CD4-positive, alpha-beta T cell treated with Interleukin-2 at 100 ng/mL for 4 hours (primary cell): ENCODE data around the gene GOT1.

Experiments
- DNase-seq: peaks from one replicate; pipeline ENCODE4 v3.0.0-alpha.2; 2020; ENCODE audit warnings: low spot score

Gene GOT1

DNA sequence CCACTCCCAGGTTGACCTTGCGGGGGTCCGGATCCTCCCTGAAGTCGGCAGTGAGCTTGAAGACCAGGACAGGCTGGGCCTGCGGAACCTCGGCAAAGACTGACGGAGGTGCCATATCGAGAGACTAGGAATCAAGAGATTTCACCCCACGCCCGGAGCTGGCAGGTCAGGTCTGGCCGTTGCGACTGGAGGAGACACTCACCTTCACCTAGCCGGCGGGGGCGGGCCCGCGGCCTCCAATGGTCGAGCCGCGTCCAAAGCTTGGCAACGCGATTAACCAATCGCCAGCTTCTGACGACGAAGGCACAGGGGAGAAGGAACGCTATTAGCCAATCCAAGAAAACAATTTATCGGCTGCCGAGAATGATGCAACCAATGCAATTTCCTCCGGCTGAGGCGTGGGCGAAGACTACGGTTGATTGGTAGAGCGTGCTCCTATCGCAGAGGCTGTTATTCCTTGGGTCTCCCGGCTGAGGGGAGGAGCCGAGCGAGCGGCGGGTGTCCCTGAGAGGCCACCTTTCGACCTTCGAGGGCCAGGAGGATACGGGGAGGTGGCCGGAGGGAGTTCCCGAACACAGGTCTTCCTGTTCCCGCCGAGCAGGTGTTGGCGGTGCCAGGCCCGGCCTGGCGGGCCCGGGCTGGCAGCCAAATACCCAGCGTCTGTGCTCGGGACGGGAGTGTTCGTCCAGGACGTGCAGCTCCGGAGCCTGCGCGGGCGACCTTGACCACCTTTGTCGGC, at the start of gene GOT1:
Gene GOT1 (minus strand): TSS at position 174 of the 739 bp plus-strand sequence. CDS start 59 bp downstream, at position 115.
- DNase-seq: peak; percentile 96

DNA sequence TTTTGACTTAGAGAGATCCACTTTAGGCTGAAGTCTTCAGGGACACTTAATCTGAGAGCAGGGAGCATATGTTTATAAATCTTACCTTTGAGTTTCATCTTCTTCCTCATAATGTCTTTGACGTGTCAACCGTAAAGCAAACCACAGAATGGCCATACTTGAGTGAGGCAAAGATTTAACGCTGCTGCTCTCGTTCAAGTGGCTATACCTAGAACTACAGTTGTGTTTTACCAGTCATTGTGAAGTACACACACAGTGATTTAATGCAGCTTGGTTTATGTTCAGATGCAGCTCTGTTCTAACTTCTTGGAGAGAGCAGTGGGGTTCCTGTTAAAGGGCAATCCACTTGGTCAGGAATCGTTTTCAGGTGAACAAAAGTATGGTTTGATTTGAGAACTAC, 39.9 kb upstream of the GOT1 start:
- DNase-seq: no peak

DNA sequence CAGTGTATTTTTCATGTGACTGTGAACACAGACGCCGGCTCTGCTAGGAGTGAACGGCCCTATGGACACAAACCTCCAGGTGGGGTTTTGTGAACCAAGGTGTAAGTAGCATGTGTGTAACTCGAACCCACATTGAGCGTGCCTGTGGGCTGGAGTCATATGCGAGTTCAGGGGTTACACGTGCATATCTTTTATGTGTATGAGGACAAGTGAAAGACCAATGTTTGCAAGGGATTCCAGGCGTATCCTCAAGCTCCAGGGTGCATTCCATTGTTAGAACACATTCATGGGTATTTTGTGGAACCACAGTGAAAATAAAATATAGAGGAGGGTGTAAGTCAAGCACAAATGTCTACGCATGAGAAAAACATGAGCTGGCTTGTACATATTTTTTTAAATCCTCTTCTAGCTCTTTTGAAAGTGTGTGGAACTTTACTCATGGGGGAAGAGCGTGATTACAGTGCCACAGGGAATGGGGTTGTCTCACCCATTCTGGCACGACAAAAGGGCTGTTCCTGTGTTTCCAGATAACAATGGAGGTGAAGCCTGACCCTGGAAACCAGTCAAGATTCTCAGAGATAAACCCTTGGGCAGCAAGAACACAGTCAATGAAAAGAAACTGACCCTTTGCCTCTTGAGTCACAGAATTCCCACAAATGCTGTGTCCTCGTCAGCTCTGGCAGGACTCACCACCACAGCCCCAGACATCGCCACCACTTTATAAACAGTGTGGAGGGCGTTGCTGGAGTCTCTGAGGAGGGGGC, 37.0 kb upstream of the GOT1 start:
- no peak for DNase-seq

DNA sequence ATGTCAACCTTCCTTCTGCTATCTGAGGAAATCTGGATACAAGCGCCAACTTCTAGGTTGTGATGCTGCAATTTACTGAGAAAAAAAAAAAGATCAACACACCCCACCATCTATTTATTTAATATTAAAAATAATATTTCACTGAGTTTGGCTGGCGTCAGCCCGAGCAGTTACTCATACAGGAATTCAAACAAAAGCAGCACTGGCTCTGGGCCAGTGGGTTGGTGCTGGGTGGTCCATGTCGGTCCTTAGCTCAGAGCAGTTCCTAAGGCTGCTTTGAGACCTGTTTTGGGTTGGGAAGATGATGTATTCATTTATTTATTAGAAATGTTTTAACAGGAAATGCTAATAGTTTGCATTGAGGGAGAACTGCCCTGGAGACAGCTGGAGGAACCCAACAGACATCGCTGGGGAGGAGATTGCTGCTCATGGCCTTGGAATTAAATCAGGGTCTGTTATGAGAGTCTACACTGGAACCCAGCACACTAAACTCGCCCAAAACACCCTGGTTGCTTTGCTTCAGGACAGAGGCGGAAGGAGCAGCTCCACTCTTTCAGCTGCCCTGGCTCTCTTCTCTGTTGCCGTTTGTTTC, 36.3 kb upstream of the GOT1 start:
- no peak for DNase-seq

DNA sequence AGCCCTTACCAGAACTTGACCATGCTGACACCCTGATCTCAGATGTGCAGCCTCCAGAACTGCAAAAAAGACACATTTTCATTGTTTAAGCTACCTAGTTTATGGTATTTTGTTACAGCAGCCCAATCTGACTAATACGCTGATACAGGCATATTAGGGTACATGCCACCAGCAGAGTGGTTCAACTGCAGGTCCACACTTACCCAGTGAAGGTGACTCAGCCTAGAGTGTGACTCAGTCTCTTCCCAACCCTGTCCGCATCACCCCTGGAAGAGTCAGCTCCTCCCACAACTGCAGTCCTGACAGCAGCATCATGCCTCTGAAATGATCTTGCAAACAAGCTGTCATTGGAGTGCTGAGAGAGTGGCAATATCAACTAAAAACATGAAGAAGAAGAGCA, 30.8 kb upstream of the GOT1 start:
- DNase-seq: no peak

DNA sequence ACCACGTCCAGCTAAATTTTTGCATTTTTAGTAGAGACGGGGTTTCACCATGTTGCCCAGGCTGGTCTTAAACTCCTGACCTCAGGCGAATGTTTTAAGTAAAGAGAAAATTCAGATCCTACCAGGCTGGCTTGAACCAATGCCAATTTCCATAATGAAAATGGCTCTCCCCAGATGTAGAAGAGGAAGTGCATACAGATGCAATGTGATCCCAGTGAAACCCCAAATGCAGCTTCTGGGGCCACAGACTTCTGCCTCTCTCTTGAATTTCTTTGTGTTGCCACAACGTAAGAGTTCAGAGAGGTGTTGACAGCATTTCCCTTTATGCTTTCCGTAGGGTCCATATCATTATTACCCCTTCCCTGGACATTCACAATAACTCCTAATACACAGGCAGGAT, 29.6 kb upstream of the GOT1 start:
- DNase-seq: no peak

DNA sequence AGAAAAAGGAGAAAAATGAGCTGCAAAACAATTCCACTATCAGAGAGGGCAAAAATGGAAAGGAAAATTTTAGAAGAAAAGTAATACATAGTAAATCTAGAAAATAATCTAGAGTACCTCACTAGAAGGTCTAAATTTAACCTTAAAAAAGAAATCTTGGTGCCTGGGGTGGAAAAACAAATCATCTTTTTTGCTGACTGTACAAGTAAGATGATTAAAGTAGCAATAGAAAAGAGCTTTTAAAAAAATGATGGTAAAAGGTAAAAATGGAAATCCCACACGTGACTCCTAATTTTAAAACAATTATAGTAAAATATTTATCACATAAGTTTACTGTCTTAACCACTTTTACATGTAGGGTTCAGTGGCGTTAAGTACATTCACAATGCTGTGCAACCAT, 28.8 kb upstream of the GOT1 start:
- no peak for DNase-seq

DNA sequence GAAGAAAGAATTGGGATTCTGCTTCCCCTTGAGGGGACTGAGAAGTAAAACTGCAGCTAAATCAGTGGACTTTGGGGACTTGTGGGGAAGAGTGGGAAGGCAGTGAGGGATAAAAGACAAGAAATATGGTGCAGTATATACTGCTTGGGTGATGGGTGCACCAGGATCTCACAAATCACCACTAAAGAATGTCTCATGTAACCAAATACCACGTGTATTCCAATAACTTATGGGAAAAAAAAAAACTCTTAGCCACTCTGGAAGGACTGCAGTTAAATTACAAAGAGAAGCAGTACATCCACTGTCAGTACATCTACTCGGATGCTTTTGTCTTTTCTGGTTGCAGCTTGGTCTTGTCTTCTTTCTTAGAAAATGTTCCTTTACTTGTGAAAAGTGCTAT, 27.4 kb upstream of the GOT1 start:
- DNase-seq: no peak

DNA sequence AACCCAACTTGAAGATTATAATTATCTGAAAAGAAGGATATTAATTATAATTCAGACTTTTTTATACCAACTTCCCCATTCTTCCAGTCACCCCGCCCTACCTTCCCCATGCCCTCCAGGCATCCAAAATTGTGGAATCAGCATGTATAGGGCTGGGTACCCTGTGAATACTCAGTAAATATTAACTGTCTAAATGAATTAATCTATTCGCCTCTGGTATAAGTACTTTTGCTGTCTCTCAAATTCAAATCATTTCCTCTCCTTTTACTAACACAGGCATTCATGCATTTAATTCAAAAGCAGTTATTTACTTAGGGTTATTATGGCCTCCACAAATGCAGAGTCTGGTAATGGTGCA, 26.5 kb upstream of the GOT1 start:
- no peak for DNase-seq

DNA sequence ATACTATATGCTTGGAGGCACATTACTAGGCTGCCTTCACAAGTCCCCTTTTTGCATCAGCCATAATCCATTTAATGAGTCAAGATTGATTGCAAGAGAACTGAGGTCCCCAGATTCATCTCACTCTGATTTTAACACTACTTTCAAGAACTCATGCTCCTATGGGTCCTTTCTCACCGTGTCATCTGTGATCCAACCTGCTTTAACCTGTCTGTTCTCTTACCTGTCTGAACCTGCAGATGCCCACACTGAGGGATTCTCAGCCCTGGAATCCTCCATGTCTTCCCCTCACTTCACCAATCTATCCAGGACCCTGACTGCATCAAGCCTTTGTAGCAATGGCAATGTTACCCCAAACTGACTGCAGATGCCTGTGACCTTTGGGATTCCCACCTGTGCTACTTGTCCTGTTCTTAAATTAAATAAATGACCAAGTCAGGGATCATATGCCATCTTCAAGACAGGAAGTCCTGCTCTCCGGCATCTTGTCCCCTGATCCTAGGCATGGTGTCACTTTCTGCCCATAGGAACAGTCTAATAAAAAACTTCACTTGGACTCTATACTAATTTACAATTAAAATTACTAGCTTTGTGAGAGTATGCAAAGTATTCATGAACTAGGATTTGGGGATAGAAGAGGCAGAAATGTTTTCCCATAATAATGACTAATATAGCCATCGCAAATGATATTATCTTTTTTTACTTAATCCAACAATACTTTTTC, 25.9 kb upstream of the GOT1 start:
- no peak for DNase-seq

DNA sequence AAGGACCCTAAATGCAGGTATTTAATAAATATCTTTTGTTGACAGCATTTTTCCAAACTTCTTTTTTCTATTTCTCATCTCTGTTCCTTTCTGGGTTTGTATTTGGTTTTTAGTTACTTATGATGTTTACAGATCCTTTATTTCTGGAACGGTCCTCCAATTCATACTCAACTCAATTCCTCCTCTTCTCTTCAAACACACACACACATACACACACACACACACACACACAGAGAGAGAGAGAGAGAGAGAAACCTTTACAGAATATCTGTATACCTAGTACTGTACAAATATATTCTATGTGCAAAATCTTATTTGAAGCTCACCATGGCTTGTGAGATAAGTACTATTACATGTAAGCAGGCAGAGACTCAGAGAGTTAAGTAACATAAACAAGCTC, 21.6 kb upstream of the GOT1 start:
- no peak for DNase-seq

DNA sequence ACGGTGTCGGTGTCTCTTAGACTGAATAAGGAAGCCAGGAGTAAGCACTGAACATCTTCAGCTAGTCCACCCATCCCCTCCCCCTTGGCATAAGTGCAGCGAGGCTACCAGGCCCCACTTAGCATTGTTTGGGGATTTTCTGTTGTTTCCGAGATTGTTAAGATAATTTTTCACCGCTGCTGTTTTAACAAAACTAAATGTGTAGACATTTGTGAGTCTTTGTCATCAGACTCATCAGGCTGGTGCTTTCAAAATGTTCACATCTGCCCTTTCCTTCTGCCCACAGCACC, 21.0 kb upstream of the GOT1 start:
- DNase-seq: no peak

DNA sequence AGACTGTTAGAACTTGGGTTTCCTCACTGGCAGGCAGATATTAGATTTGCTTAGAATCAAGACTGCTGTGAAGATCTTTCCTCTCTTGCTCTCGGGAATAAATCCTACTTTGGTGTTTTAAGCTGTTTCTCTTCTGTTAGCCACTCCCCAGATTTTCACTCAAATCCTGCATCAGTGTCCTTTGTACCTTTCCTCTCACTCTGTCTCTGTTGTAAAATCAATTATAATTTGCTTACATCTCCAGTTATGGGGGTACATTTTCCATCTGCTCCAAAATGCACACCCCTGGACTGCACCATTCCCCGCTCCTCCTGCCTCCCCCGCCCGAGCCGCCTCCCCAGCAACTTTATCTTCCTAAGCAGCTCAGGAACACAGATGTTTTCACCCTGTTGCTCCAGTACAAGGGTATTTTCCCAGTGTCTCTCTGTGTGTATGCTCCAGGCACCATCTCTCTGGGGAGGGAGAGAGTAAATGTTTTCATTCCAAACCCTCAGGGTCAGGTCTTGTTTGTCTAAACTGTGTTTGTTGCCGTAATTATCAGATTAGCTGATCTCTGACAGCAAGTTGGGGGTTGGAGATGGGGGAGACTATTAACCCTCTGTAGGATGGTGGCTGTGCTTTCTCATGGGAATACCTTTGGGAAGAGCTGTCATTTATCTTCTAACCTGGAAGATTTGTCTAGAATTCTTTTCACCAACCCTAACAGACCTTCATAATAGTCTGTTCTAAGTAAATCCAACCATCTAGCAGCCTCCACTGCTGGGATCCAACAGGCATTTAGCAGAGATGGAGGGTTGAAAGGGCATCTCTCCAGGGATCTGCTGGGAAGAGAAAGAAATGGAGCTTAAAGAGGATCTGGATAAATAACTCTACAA, 20.4 kb upstream of the GOT1 start:
- no peak for DNase-seq

DNA sequence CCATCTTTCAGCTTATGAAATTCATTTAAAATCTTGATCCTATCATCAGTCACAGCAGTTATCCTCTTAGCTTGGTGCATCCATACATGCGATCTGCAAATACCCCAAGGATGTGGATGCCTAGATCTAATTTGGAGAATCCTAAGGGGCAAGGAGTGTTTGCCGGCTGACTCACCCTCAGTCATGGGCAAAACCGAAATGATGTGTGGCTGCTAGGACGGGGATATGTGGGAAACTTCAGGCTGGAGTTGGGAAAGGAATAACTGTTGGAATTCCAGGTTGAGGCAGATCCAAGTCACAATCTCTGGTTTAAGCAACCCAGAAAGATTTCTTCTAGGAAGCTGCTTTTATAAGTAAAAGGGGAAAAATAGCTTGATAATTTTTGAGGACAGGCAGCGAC, 19.7 kb upstream of the GOT1 start:
- DNase-seq: no peak

DNA sequence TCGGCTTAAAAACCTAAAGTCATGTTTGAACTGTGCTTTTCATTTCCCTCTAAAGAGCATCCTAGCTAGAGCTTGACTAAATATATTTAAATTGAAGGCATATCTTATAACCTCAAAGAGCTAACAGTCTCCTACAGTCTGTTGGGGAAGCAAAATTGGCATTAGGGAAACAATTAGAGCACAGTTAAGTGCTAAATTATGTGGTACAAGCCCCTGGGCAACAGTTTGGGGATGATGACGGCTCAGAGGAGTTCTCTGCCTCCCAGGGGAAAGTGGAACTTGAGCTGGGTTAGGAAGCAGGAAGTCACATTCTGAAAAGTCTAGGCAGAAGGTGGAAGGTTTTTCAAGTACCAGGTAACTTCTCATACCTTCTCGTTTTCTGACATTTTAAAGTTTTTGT, 18.6 kb upstream of the GOT1 start:
- no peak for DNase-seq

DNA sequence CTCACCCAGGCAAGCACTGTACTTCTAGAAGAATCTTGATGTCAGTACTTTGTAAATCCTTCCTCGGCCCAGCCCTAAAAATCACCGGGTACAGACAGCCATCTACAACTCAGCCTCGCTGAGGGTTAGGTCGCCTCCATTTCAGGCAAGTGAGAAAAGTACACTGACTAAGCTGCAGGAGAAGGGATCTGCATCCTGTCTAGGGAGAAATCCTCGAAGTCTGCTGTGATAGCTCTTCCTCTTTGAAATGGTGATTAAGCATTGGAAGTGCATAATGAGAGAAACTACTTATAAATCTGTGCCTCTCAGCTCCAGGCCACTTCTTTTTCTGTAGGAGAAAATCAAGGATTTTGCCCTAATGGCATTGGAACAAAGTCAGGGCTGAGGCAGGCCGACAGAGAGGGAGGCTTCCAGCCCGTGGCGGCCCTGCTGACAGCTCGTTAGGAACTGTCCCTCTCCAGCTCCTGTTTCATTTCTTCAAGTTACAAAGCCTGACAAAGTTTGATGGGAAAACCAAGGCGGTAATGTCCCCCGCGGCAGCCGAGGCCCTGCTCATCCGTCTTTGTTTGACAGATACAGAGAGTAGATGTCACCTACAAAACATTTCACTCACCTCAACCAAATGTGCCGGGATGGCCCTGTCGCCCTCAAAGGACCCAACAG, 14.1 kb upstream of the GOT1 start:
- DNase-seq: no peak

DNA sequence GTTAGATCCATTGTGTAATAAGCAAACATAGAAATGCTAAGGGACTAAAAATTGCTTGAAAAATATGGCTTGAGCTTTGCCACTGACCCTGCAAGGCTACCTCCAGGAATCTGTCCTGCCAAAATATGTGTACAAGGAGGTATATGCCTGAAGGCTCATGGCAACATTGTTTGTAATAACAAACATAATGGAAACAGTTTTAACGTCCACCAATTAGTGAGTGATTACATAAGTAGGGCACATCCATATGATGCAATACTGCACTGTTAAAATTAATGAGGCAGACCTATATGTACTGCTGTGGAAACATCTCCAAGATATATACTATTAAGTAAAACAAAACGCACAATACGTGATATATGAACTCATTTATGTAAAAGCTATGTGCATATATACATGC, 13.1 kb upstream of the GOT1 start:
- DNase-seq: no peak

DNA sequence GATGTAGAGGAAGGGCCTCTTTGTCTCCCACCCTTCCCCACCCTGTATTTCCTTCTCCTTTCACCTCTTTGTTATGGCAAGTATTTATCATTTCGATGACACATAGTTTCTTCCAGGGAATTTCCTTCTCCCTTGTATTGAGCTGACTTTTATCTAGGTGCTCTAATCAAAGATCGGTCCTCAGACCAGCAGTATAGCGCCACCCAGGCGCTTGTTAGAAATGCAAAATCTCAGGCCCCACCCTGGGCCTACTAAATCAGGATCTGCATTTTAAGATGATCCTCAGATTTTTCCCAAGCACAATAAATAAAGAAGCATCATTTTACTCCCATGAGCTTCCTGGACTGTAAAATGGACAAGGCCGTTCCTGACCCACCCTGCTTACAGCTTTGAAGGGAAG, 12.0 kb upstream of the GOT1 start:
- no peak for DNase-seq

DNA sequence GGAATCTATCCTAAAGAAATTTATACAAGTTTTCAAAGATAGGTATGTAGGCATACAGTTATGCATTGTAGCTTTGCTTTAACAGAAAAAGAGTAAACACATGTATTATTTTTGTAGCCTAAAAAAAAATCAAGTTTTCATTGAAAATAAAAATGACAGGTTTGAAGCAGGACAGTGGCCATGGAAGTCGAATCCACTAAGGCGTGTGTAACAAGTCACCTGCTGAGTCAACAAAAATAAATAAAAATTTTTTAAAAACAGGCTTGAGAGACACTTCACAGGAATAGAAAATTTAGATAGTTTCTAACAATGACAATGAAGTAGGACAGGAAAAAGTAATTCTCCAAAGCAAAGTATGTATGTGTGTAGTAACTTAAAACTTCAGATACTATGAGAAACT, 8.5 kb upstream of the GOT1 start:
- DNase-seq: no peak

DNA sequence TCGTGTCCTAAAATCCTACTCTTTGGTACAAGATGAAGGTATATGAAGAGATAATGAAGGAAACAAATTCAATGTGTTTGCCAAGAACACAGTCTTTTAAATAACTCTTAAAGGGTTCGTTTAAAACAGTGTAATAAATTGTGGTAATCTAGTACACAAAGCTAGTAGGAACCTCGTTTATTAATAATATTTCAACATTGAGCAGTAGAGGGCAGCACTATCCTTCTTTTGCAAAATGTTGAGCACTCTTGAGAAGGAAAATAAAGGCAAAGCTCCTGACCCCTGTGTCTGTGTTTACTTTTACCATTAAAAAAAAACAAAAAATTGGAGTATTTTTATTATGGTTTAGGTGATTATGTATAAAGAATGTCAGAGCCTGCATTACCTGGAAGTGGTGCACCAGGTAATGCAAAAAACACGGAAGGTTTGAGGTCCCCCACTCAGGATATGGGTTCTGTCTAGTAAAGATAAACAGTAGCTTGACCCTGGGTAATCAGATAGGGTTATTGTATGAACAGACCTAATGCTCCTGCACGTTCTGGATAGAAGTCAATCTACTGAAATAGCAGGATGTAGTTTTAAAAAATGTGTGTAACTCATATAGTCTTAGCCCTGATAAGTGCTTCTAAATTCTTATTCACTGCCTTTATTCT, 5.7 kb upstream of the GOT1 start:
- peak; percentile 63 for DNase-seq
